ENCODE results near the gene BCL2L11.

The BCL2L11 gene

DNA sequence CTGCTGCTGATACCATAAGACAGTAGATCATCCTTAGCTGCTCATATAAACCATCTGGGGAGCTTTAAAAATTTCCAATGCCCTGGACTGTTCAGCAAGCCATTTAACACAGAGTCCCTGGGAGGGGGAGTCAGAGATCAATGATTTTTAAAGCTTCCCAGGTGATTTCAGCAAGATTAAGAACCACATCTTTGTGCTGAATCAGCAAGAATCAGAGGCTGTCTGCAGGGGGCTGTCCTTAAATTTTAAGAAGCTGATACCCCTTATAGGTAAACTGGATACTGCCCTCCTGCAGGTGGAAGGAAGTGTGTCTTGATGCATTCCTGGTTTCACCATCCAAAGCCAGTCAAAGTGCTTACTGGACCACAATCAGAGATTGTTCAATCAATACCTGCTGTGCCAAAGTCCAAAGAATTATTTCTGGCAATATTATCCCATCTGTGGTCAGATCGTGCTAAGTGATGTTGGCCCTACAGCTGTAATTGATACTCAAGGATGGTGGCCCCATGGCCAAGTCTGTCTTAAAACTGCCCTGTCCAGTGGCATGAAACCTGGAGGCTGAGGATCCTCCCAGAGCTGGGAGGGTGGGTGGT lies 72.2 kb downstream of the BCL2L11 start:
- DNase-seq (ENCODE audit: low read depth): no peak

DNA sequence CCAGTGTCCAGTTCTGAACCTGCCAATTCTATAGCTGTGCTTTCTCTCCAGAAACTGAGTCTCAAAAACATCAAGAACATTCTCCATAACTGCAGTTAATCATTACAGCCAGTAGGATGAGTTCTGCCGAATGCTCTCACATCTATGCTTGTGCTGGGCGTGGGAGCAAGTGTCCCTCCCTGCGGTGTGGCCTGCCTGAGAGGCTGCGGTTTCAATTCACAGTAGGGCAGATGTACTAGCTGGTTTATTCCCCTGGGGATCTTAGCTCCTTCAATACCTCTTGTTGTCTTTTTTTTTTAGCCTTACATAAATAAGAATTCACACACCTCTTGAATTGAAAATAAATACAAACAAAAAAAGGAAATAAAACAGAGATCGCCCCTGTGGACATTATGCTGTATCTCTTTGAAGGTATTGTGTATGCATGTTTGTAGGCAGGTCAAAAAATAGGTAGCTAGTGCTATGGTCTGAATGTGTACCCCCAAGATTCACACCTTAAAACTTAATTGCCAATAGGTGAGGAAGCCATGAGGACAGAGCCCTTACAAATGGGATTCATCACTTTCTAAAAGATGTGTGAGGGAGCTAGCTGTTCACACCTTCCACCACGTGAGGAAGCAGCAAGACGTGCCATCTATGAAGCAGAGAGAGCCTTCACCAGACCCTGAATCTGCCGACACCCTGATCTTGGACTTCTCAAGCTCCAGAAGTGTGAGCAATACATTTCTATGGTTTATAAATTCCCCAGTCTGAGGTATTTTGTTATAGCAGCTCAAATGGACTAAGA lies 74.3 kb downstream of the BCL2L11 start:
- no peak for DNase-seq (ENCODE audit: low read depth)

DNA sequence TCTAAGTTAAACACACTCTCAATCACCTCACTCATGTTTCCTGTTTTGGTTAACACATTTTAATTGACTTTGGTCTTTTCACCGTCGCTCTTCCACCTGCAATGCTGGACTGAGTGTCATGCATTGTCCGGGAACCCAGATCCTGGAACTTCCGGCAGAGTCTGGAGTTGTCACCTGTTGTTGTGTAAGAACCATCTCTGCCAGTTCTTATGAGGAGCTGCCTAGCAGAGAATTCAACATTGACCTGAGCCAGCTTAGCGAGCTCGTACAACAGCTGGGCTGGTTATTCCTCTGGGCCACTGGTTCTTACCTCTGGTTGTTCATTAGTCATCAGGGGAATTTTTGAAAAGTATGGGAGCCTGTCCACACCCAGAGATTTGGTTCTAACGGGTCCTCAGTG lies 75.7 kb downstream of the BCL2L11 start:
- DNase-seq (ENCODE audit: low read depth): no peak

DNA sequence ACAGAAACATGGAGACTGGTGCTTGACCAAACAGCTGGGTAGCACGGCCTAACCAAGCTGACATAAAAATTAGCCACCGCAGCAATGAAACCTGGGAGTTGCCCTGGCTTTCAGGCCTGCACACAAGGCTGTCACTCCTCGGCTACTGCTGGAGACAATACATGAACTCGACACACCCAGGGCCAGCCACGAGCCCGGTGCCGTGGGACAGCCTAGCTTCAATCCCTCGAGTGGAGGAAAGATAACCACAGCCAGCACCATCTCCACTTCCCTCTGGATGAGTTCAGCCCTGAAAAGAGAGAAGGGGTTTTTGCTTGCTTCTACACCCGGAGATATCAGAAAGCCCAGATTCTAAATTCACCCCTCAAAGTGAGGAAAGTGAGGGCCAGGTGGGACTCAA lies 78.0 kb downstream of the BCL2L11 start:
- DNase-seq (ENCODE audit: low read depth): no peak

DNA sequence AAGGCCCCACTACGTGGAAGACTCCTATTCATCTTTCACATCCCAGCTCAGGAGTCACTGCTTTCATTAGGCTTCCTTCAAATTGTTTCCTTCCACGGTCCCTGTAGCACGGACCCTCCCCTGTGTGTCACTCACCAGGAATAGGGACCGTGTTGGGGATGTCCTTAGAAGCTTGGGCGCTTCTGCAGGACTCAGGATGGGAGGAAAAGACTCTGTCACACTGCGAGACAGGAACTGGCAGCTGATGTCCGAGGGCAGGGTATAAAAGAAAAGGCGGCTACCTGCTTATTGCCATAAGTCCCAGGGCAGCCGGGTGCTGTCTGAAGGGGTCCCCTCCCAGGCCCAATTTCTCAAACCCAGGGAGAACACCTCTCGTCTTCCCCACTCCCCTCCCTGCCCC lies 79.1 kb downstream of the BCL2L11 start:
- DNase-seq (ENCODE audit: low read depth): no peak

DNA sequence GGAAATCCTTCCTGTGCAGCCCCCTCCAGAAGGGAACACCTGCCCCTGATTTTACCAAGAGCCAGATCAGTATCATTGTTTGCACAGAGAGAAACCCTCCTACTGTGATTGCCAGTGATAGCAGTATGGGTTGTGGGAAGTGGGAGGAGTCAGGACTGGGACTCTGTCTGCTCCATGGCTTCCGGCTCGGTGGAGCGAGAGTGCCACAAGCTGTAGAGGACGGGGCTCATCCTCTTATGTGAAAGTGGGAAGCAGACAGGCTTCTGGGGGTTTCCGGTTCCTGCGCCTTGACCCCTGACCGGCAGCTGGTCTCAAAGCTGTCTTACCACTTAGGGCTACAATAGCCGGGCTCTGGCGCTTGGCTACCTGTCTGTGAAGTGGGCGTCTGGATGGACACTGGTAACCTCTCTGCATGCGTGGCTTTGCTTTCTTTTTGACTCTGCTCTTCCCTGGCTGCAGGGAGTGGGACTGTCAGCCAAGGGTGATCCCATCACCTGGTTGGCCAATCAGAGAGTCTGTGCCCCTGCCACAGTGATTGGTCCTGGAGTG lies 79.7 kb downstream of the BCL2L11 start:
- no peak for DNase-seq (ENCODE audit: low read depth)

DNA sequence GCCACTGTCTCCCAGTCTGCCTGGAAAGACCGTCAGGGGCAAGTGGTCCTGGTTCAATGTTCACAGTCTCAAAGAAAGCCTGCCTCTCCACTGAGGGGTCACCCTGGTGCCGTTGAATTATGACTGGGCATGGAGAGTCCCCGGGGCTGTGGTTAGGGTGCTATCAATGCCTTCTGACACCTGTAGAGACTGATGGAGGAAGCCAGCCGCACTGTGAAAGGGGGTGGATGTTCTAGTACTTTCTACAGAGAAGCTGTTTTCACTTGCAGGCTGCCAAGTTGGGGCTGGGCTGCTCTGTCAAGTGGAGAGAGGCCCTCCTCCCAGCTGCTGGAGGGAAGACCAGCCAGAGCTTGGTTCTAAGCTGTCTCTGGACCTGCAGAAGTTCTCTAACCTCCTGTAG lies 80.5 kb downstream of the BCL2L11 start:
- DNase-seq (ENCODE audit: low read depth): no peak

DNA sequence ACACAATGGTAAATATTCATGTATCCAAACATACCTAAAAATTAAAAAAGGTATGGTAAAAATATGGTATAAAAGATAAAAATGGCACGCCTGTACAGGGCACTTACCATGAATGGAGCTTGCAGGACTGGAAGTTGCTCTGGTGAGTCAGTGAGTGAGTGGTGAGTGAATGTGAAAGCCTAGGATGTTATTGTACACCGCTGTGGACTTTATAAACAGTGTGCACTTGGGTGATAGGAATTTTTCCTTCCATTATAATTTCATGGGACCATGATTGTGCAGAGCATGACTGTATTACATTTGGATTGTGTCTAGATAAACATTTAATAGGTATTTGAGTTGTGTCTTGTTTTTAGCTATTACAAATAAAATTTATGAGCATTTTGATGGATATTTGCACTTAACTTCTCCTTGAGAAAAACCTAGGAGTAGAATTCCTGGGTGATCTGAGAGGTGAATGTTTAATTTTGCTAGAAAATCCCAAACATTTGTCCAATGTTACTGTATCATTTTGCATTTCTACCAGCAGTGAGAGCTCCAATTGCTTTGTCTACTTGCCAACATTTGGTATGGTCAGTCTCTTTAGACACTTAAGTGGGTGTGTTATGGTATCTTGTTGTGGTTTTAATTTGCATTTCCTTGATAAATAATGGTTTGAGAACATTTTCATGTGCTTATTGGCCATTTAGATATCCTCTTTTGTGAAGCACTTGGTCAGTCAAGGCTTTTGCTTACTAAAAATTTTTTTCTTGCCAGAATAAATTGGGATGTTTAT lies 81.7 kb downstream of the BCL2L11 start:
- DNase-seq (ENCODE audit: low read depth): no peak

DNA sequence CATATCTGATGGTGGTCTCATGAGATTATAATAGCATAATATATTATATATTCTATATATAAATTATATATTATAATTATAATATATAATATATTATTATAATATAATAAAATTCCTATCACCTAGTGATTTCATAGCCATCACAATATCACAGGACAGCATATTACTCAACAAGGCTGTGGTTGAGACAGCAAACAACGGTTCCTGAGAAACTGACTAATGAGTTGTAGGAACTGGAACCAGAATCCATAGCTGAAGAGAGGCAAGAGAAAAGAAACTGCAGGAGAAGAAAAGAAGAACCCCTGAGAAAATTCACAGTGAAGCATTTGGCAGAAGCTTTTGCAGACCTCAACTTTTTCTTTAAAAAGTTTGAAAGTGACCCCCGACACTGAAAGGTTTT lies 84.0 kb downstream of the BCL2L11 start:
- DNase-seq (ENCODE audit: low read depth): no peak

DNA sequence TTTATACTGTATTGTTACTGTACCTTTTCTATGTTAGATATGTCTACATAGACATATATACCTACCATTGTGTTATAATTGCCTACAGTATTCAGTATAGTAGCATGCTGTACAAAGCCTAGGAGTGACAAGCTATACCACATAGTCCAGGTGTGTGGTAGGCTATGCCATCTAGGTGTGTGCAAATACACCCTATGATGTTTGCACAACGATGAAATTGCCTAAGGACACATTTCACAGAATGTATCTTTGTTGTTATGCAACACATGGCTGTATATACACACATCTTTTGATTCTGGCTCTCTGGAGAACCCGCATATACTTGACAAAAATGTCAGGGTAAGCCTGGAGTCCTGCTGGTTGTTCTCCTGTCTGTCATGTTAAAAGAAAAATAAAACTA lies 85.1 kb downstream of the BCL2L11 start:
- DNase-seq (ENCODE audit: low read depth): no peak

DNA sequence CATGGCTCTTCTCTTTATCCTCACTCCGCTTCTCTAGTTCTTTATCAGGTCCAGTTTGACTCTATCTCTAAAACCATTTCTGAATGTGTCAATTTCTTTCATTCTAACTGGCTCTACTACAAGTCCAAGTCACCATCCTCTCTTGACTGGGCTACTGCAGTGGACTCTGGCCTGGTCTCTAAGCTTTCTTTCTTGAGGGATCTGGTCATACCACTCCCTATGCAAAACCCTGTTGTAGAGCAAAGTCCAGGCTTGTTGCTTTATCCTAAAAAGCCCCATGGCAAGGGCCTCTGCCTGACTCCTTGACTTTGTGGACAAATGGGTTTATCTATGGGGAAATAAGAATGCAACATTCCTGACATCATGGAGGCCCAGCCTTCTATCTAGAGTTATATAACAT lies 87.1 kb downstream of the BCL2L11 start:
- no peak for DNase-seq (ENCODE audit: low read depth)

DNA sequence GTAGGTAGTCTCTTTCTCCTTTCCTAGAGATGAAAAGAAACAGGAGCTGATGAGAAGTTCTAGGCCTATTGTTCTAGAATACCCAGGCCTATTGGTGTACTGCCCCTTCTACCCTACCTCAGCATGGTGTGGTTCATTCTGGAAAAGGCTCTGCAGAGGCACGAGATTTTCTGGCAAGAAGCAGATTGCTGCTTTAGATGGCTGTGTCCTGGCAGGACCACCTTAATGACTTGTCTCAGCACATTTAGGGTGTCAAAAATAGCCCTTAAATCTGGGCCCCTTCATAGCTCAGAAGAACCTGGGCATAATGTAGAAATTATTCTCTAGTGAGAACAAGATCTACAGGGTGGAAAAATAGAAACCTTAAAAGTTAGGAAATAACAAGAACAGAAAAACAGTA lies 87.9 kb downstream of the BCL2L11 start:
- DNase-seq (ENCODE audit: low read depth): no peak

DNA sequence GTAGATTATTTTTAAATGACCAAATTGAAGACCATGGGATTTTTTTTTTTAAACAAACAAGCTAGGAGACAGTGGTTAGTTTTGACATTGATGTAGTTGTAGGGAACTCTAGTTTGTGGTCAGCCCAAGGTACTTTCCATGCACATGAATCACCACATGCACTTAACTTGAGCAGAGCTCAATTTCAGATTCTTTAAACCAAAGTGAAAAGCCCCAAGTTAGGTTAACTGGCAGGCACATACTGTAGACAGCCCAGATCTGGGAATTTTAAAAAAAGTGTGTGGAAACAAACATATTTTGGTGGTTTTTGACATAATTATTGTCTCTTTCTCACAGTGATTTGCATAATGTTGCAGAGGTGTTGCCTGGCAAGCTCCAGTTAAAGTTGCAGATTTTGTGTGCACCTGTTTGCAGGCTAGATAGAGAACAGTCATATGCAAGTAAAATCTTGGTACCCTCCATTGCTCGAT lies 88.4 kb downstream of the BCL2L11 start:
- no peak for DNase-seq (ENCODE audit: low read depth)

DNA sequence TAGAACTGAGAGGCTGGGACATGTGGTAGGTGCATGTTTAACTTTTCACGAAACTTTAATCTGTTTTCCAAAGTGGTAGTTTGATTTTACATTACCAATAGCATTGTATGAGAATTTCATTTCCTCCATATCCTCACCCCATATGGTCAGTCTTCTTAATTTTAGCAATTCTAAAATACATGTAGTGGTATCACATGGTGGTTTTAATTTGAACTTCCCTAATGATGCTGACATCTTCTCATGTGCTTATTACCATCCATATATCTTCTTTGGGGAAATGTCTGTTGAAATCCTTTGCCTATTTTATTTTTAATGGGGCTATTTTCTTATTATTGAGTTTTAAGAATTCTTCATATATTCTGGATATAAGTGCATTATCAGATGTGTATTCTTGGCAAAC lies 89.3 kb downstream of the BCL2L11 start:
- no peak for DNase-seq (ENCODE audit: low read depth)

DNA sequence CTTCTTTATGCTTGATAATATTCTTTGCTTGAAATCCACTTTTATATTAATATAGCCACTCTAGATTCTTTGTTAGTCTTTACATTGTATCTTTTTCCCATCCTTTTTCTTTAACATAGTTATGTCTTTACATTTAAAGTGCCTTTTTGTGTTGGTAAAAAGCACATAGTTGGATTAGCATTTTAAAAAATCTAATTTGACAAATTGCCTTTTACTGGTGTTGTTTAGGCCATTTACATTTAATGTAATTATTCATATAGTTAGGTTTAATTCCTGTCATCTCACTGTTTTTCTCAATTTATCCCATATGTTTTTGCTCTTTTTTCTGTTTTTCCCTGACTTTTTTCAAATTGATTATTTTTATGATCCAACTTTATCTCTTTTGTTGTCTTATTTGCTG lies 93.2 kb downstream of the BCL2L11 start:
- DNase-seq (ENCODE audit: low read depth): no peak

DNA sequence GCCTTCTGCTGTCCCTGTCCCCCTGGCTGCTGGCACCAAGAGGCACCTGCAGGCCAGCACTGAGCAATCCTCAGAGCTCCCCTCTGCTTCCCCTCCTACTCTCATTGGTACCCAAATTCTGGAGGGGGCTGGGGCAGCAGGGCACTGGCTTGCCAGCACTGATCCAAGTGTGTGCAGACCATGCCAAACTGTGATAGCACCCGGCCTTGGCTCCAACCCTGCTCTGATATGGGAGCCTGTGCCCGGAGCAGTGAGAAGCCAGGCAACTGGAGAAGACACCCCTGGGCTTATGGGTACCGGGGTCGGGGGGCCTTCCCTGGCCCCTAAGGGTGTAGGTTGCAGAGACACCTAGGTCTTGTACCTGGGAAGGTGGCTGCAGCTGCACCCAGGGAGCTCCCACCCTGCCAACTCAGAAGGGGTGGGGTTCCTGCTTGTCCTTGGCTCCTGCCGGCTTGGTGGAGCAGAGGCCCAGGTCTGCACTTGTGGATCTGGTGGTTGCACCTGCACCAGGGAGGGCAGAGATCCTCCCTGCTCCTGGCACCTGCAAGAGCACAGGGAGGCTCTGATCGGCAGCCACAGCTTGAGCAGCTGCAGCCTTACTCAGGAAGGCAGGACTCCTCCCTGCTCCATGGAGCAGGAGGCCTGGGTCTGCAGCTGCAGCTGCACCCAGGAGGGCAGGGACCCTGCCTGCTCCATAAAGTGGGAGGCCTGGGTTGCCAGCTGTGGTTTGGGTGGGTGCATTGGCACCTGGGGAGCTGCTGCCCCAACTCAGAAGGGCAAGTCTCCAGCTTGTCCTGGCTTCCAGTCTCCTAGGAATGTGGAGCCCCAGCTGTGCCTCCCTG lies 96.3 kb downstream of the BCL2L11 start:
- DNase-seq (ENCODE audit: low read depth): no peak

All from CMK (cell line).